SH-SY5Y (cell line): Measurements from ENCODE around the gene C6orf132.

Source experiments
- GATA2 ChIP-seq: IDR thresholded peaks from 2 replicates; pipeline ENCODE4 v1.6.1; 2011; ENCODE audit warnings: mild to moderate bottlenecking, low read depth, low read length
- GATA3 ChIP-seq: IDR thresholded peaks from 2 replicates; pipeline ENCODE4 v1.6.1; 2011; ENCODE audit warnings: low read depth, mild to moderate bottlenecking, low read length, moderate library complexity

DNA sequence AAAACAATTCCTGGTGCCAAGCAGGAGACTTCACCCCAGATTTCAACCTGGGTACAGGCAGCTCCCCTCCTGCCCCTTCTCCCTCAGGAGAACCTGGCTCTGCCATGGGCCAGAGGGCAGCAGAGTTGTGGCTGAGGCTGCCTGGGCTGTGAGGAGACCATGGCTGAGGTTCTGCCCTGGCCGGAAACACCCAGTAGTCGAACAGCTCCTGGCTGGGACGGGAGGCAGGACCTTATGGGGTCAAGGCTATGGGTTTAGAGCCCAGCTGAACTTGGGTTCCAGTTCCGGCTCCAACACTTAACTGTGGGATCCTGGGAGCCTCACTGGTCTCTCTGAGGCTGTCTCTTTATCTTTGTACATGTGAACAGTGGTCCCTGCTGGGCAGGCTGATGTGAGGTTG is 8.5 kb downstream of the C6orf132 start:
- TF ChIP-seq GATA3: no peak
- TF ChIP-seq GATA2: no peak
